RWPE1 (cell line): ENCODE data around the gene GDA.

Experiments used
- CTCF ChIA-PET: fragments of 350-600 bp; sonication (Branson Sonifier 250); formaldehyde crosslinking; extraction: SDS; loops from one replicate; lab custom pipeline; 2021; lab: Yijun Ruan, JAX
- POLR2A ChIA-PET: fragments of 400-600 bp; formaldehyde crosslinking; extraction: SDS; loops from one replicate; lab custom pipeline; 2020; ENCODE audit warnings: antibody characterized with exemption; ENCODE audit not compliant: low non-redundant PET; lab: Yijun Ruan, JAX
- DNase-seq: peaks from one replicate; pipeline ENCODE4 v3.0.0; 2012; ENCODE audit warnings: low spot score
- H3K27ac ChIP-seq: fragments of 450-650 bp; 2 replicates; pipeline ENCODE4 v1.5.1; 2017
- CTCF ChIP-seq: fragments of 450-650 bp; conservative IDR thresholded peaks from 2 replicates; pipeline ENCODE4 v1.5.1; 2017; ENCODE audit warnings: low read depth, mild to moderate bottlenecking

The GDA gene

GRCh38 chr9:72134801-72135200, 14.4 kb upstream of the GDA start:
- no peak overlapping the region for H3K27ac ChIP-seq
- CTCF ChIA-PET = interaction anchor here (0.7 kb wide), 1 partner anchor 51 kb away, joined by 4 read pairs; no protein-coding TSS in a partner anchor
- DNase-seq = no peak

GRCh38 chr9:72137697-72138365, 11.4 kb upstream of the GDA start:
- ChIA-PET POLR2A (no interaction called here), CTCF (no interaction called here)
- no peak for TF ChIP-seq CTCF
- DNase-seq = no peak
- H3K27ac ChIP-seq = no peak overlapping the region

More at GRCh38 chr9:72134801-72135200, 14.4 kb upstream of the GDA start:
- no peak for TF ChIP-seq CTCF
- POLR2A ChIA-PET = no interaction called here

- no peak for TF ChIP-seq CTCF
- DNase-seq = peak; percentile 30
- ChIA-PET CTCF (no interaction called here), POLR2A (no interaction called here)
- H3K27ac ChIP-seq = no peak overlapping the region
These were observed 10.0 kb upstream of the GDA start for GRCh38 chr9:72139226-72139625.

GRCh38 chr9:72140586-72140985, 8.7 kb upstream of the GDA start:
- H3K27ac ChIP-seq = no peak overlapping the region
- DNase-seq = peak; percentile 36
- ChIA-PET CTCF (interaction anchor here (0.5 kb wide), 1 partner anchor 131 kb away, joined by 3 read pairs; no protein-coding TSS in a partner anchor), POLR2A (no interaction called here)
- no peak for TF ChIP-seq CTCF

GRCh38 chr9:72141484-72141883, 7.8 kb upstream of the GDA start:
- POLR2A ChIA-PET = no interaction called here
- no peak overlapping the region for H3K27ac ChIP-seq
- CTCF ChIA-PET = no interaction called here
- DNase-seq = no peak
- no peak for TF ChIP-seq CTCF

GRCh38 chr9:72144756-72145492, 4.3 kb upstream of the GDA start:
- no peak for TF ChIP-seq CTCF
- CTCF ChIA-PET = no interaction called here
- POLR2A ChIA-PET = no interaction called here

More at GRCh38 chr9:72144756-72145492, 4.3 kb upstream of the GDA start:
- no peak overlapping the region for H3K27ac ChIP-seq
- no peak for DNase-seq
